Fibroblast of lung (primary cell): Measurements from ENCODE around the gene NSG2. TPM values are rescaled to one million over a fixed set of nuclear protein-coding genes. Genes with fewer than 3 reads are reported as not detected.

Experiments used
- DNase-seq, 2 donors: peaks; one replicate each; pipeline versions ENCODE4 v3.0.0 to v3.0.0-alpha.2; 2010; ENCODE audit warnings: low read depth in 2 of 2
- H2AFZ ChIP-seq: 2 replicates; pipeline ENCODE4 v1.5.1; 2012; ENCODE audit warnings: low read length, control low read depth, inconsistent platforms
- H3K27ac ChIP-seq: 2 replicates; pipeline ENCODE4 v1.5.1; 2011; ENCODE audit warnings: low read length, control low read depth; ENCODE audit not compliant: insufficient read depth
- H3K27me3 ChIP-seq: 2 replicates; pipeline ENCODE4 v1.5.1; 2011; ENCODE audit warnings: mild to moderate bottlenecking, low read length; ENCODE audit not compliant: control insufficient read depth, insufficient read depth
- H3K36me3 ChIP-seq: 2 replicates; pipeline ENCODE4 v1.5.1; 2011; ENCODE audit warnings: low read length; ENCODE audit not compliant: control insufficient read depth, insufficient read depth
- H3K4me1 ChIP-seq: 2 replicates; pipeline ENCODE4 v1.5.1; 2011; ENCODE audit warnings: low read length; ENCODE audit not compliant: control insufficient read depth, insufficient read depth; ENCODE audit errors: extremely low read depth
- H3K4me2 ChIP-seq: 2 replicates; pipeline ENCODE4 v1.5.1; 2011; ENCODE audit warnings: low read length, control low read depth; ENCODE audit not compliant: insufficient read depth; ENCODE audit errors: extremely low read depth
- H3K4me3 ChIP-seq, 4 experiments: fragments of 200-600 bp in 1 of 4; sonication (generic) in 1 of 4; replicated peaks in 1 of 4; 2 replicates each; pipeline ENCODE4 v1.5.1; 2011 to 2016; ENCODE audit warnings: low read length in 4 of 4, low read depth in 3 of 4, mild to moderate bottlenecking in 3 of 4, control low read depth in 2 of 4, inconsistent platforms in 1 of 4, mixed read lengths in 1 of 4; ENCODE audit not compliant: insufficient read depth in 1 of 4; ENCODE audit errors: control extremely low read depth in 1 of 4
- H3K79me2 ChIP-seq: 2 replicates; pipeline ENCODE4 v1.5.1; 2012; ENCODE audit warnings: mild to moderate bottlenecking, low read length, inconsistent platforms; ENCODE audit not compliant: control insufficient read depth, insufficient read depth
- H3K9ac ChIP-seq: 2 replicates; pipeline ENCODE4 v1.5.1; 2011; ENCODE audit warnings: mild to moderate bottlenecking, low read length, control low read depth; ENCODE audit not compliant: insufficient read depth
- H3K9me3 ChIP-seq: 2 replicates; pipeline ENCODE4 v1.5.1; 2012; ENCODE audit warnings: low read depth, low read length; ENCODE audit not compliant: control insufficient read depth, insufficient read depth
- H4K20me1 ChIP-seq: 2 replicates; pipeline ENCODE4 v1.5.1; 2011; ENCODE audit warnings: low read length; ENCODE audit not compliant: control insufficient read depth, insufficient read depth; ENCODE audit errors: extremely low read depth
- CTCF ChIP-seq, 2 donors: IDR thresholded peaks in 1 of 2; conservative IDR thresholded peaks in 1 of 2; 1 replicate in 1 of 2; 2 replicates in 1 of 2; pipeline ENCODE4 v1.5.1; 2011 to 2012; ENCODE audit warnings: low read length in 2 of 2, control low read depth in 1 of 2, inconsistent platforms in 1 of 2, low read depth in 1 of 2, mild to moderate bottlenecking in 1 of 2
- EZH2 ChIP-seq: IDR thresholded peaks from 2 replicates; pipeline ENCODE4 v1.5.1; 2012; ENCODE audit warnings: low read length, control low read depth, mild to moderate bottlenecking; ENCODE audit errors: missing control alignments
- polyA plus RNA-seq, 2 donors: library from polyadenylated mRNA; depleted of rRNA in 1 of 2; stranded (reverse) in 1 of 2; unstranded in 1 of 2; fragments of >200 nt; gene quantifications; 2 replicates each; pipeline ENCODE4 v1.2.1, GENCODE V29; 2011 to 2012; ENCODE audit warnings: missing spikeins in 1 of 2
- total RNA-seq: library from RNA; depleted of rRNA; stranded (reverse); fragments of >200 nt; gene quantifications from 2 replicates; pipeline ENCODE4 v1.2.1, GENCODE V29; 2014

NSG2 gene
- total and polyA plus RNA-seq, 2 donors (not counting 1 experiment from before 2014, with no cell fraction given) = not detected

GRCh38 chr5:174052636-174053035 is 7.1 kb downstream of the NSG2 start:
- Histone ChIP-seq H4K20me1 (no peaks in the 10 kb centered on the region), H2AFZ (no peak overlapping the region), H3K27ac (no peak overlapping the region), H3K79me2 (no peaks in the 10 kb centered on the region), H3K4me2 (no peak overlapping the region), H3K36me3 (no peaks in the 10 kb centered on the region), H3K4me1 (no peaks in the 10 kb centered on the region), H3K27me3 (no peaks in the 10 kb centered on the region), H3K4me3 (no peak overlapping the region), H3K9me3 (no peaks in the 10 kb centered on the region), H3K9ac (no peak overlapping the region)
- DNase-seq = no peak
- no peak for TF ChIP-seq EZH2
- no peak for TF ChIP-seq CTCF (conservative IDR thresholded peaks at IDR 0.05 in 1 of 2, IDR thresholded peaks at IDR 0.05 in 1 of 2; ENCODE audit: low read depth in 1 of 2, low read length in 2 of 2)

- Histone ChIP-seq H3K27ac (no peak overlapping the region), H3K9me3 (no peaks in the 10 kb centered on the region), H3K27me3 (no peaks in the 10 kb centered on the region), H2AFZ (no peak overlapping the region), H3K79me2 (no peaks in the 10 kb centered on the region), H4K20me1 (no peaks in the 10 kb centered on the region), H3K4me1 (no peaks in the 10 kb centered on the region), H3K4me2 (no peak overlapping the region), H3K4me3 (no peak overlapping the region), H3K36me3 (no peaks in the 10 kb centered on the region), H3K9ac (no peak overlapping the region)
- TF ChIP-seq CTCF (conservative IDR thresholded peaks at IDR 0.05 in 1 of 2, IDR thresholded peaks at IDR 0.05 in 1 of 2; ENCODE audit: low read depth in 1 of 2, low read length in 2 of 2) = no peak
- no peak for TF ChIP-seq EZH2
- no peak for DNase-seq
These were observed 8.4 kb downstream of the NSG2 start for GRCh38 chr5:174053905-174054304.

- Histone ChIP-seq H3K4me3 (no peak overlapping the region), H3K4me2 (no peak overlapping the region), H3K79me2 (no peaks in the 10 kb centered on the region), H3K9me3 (no peaks in the 10 kb centered on the region), H2AFZ (no peak overlapping the region), H3K9ac (no peak overlapping the region), H3K4me1 (no peaks in the 10 kb centered on the region), H3K36me3 (no peaks in the 10 kb centered on the region), H3K27me3 (no peaks in the 10 kb centered on the region), H4K20me1 (no peaks in the 10 kb centered on the region), H3K27ac (no peak overlapping the region)
- TF ChIP-seq EZH2 (no peak), CTCF (conservative IDR thresholded peaks at IDR 0.05 in 1 of 2, IDR thresholded peaks at IDR 0.05 in 1 of 2; ENCODE audit: low read depth in 1 of 2, low read length in 2 of 2) (no peak)
- no peak for DNase-seq
These were observed 10.8 kb downstream of the NSG2 start for GRCh38 chr5:174056064-174056847.
